A673 (cell line): ENCODE results near the gene GNG7. TPM values are rescaled to one million over a fixed set of nuclear protein-coding genes. Genes with fewer than 3 reads are reported as not detected.

ENCODE experiments used
- BruUV-seq: library from RNA; stranded (reverse); fragments of 400-500 nt; replicated peaks from 2 replicates; lab custom pipeline; 2021; lab: Mats Ljungman, UMichigan
- CTCF ChIA-PET: fragments of 300-600 bp; sonication (Branson Sonifier 250); formaldehyde crosslinking; loops from one replicate; lab custom pipeline; 2022; ENCODE audit warnings: antibody characterized with exemption; lab: Charles Lee
- POLR2A ChIA-PET: fragments of 300-600 bp; sonication (Branson Sonifier 250); formaldehyde crosslinking; loops from one replicate; lab custom pipeline; 2022; ENCODE audit warnings: antibody characterized with exemption; ENCODE audit not compliant: low non-redundant PET; lab: Charles Lee
- DNase-seq: peaks from one replicate; pipeline ENCODE4 v3.0.0-alpha.2; 2015; ENCODE audit warnings: low spot score
- H3K27ac ChIP-seq: fragments of 200-600 bp; sonication (generic); 2 replicates; pipeline ENCODE4 v1.5.1; 2016; ENCODE audit warnings: mixed run types, low read depth, mild to moderate bottlenecking, mixed read lengths, antibody characterized with exemption, low read length; ENCODE audit not compliant: poor library complexity, severe bottlenecking
- H3K27me3 ChIP-seq: fragments of 200-600 bp; sonication (generic); replicated peaks from 2 replicates; pipeline ENCODE4 v1.6.1; 2017; ENCODE audit warnings: mixed run types, low read depth, mild to moderate bottlenecking, mixed read lengths, antibody characterized with exemption, low read length; ENCODE audit not compliant: insufficient read depth, poor library complexity
- H3K36me3 ChIP-seq: fragments of 200-600 bp; sonication (generic); 2 replicates; pipeline ENCODE4 v1.6.1; 2016; ENCODE audit warnings: mixed run types, mild to moderate bottlenecking, mixed read lengths, antibody characterized with exemption, low read length; ENCODE audit not compliant: insufficient read depth, poor library complexity, severe bottlenecking
- H3K4me1 ChIP-seq: fragments of 200-600 bp; sonication (generic); 2 replicates; pipeline ENCODE4 v1.6.1; 2017; ENCODE audit warnings: mixed run types, mild to moderate bottlenecking, mixed read lengths, antibody characterized with exemption, low read length; ENCODE audit not compliant: insufficient read depth, poor library complexity, severe bottlenecking
- H3K4me3 ChIP-seq: fragments of 200-600 bp; sonication (generic); 2 replicates; pipeline ENCODE4 v1.5.1; 2016; ENCODE audit warnings: low read depth, mixed run types, mild to moderate bottlenecking, mixed read lengths, low read length; ENCODE audit not compliant: poor library complexity, severe bottlenecking
- H3K9me3 ChIP-seq: fragments of 200-600 bp; sonication (generic); 2 replicates; pipeline ENCODE4 v1.6.1; 2016; ENCODE audit warnings: mixed run types, low read depth, mild to moderate bottlenecking, mixed read lengths, antibody characterized with exemption, low read length; ENCODE audit not compliant: poor library complexity, severe bottlenecking
- CTCF ChIP-seq: fragments of 300-800, 200-600 bp; sonication (generic); conservative IDR thresholded peaks from 2 replicates; pipeline ENCODE4 v1.5.1; 2017; ENCODE audit warnings: low read depth, mild to moderate bottlenecking, antibody characterized with exemption, low read length, moderate library complexity, mixed read lengths
- EZH2 ChIP-seq: fragments of 200-600 bp; sonication (generic); IDR thresholded peaks from 2 replicates; pipeline ENCODE4 v1.6.1; 2017; ENCODE audit warnings: borderline replicate concordance, low read depth, mild to moderate bottlenecking, mixed read lengths, antibody characterized with exemption, low read length; ENCODE audit not compliant: poor library complexity, severe bottlenecking
- intact Hi-C: fragments of 100-400 bp; cut with micrococcal nuclease; formaldehyde crosslinking; loops from one replicate; pipeline ENCODE4 v1.10.0; 2022; ENCODE audit not compliant: unreplicated experiment
- total RNA-seq: library from RNA; stranded (reverse); gene quantifications from 2 replicates; pipeline ENCODE4 v1.2.3, GENCODE V29; 2021

GNG7 gene
- total RNA-seq, 1 experiment from 2014 or later, result 0.30 TPM

- H3K4me3 ChIP-seq, result no peak overlapping the region
- intact Hi-C loops, result no loop called here
- TF ChIP-seq EZH2 (no peak), CTCF (no peak)
- H3K4me1 ChIP-seq, result no peaks in the 10 kb centered on the region
- ChIA-PET CTCF (no interaction called here), POLR2A (no interaction called here)
- no TSS peak for BruUV-seq
- no peak overlapping the region for H3K27ac ChIP-seq
- H3K9me3 ChIP-seq, result no peaks in the 10 kb centered on the region
- no peak for DNase-seq
- peaks cover 25% of the 10 kb centered on the region for H3K27me3 ChIP-seq
- H3K36me3 ChIP-seq, result no peaks in the 10 kb centered on the region
Measured at GRCh38 chr19:2699413-2700140, 2.9 kb downstream of the GNG7 start.

GRCh38 chr19:2694196-2694595, 8.3 kb downstream of the GNG7 start:
- Histone ChIP-seq H3K9me3 (no peaks in the 10 kb centered on the region), H3K27ac (no peak overlapping the region), H3K36me3 (no peaks in the 10 kb centered on the region), H3K4me1 (no peaks in the 10 kb centered on the region), H3K4me3 (no peak overlapping the region), H3K27me3 (no peaks in the 10 kb centered on the region)
- no peak for TF ChIP-seq EZH2
- TF ChIP-seq CTCF, result no peak
- ChIA-PET POLR2A (no interaction called here), CTCF (no interaction called here)
- no peak for DNase-seq
- intact Hi-C loops, result no loop called here
- BruUV-seq, result no TSS peak

- no peaks in the 10 kb centered on the region for H3K4me1 ChIP-seq
- POLR2A ChIA-PET, result interaction anchor here (0.6 kb wide), 1 partner anchor 114 kb away, joined by 3 read pairs; no protein-coding TSS in a partner anchor
- H3K27ac ChIP-seq, result no peak overlapping the region
- no peaks in the 10 kb centered on the region for H3K9me3 ChIP-seq
- no TSS peak for BruUV-seq
- H3K36me3 ChIP-seq, result no peaks in the 10 kb centered on the region
- no peaks in the 10 kb centered on the region for H3K27me3 ChIP-seq
- CTCF ChIA-PET, result no interaction called here
- TF ChIP-seq EZH2, result no peak
- no peak for TF ChIP-seq CTCF
- intact Hi-C loops, result no loop called here
- no peak overlapping the region for H3K4me3 ChIP-seq
- no peak for DNase-seq
Measured at GRCh38 chr19:2693492-2694160, 8.9 kb downstream of the GNG7 start.
